HCT116 (cell line): ENCODE results near the gene EPHA6. TPM values are rescaled to one million over a fixed set of nuclear protein-coding genes. Genes with fewer than 3 reads are reported as not detected.

Source experiments
- ATAC-seq: fragments of 200-7000 bp; cut with Tn5 transposase; 2 replicates; pipeline ENCODE4 v1.9.1; 2020; ENCODE audit warnings: mild to moderate bottlenecking, moderate library complexity
- BruUV-seq: library from RNA; stranded (reverse); fragments of 400-500 nt; replicated peaks from 2 replicates; lab custom pipeline; 2021; lab: Mats Ljungman, UMichigan
- CTCF ChIA-PET: fragments of 300-600 bp; sonication (Branson Sonifier 250); formaldehyde crosslinking; loops from one replicate; lab custom pipeline; 2021; ENCODE audit warnings: antibody characterized with exemption; lab: Charles Lee
- POLR2A ChIA-PET: fragments of 300-600, 350-600 bp; sonication (Branson Sonifier 250); formaldehyde crosslinking; loops from one replicate; lab custom pipeline; 2021; ENCODE audit warnings: antibody characterized with exemption; lab: Charles Lee
- RAD21 ChIA-PET, 2 experiments: fragments of 300-600 bp; sonication (Branson Sonifier 250); formaldehyde crosslinking; loops; one replicate each; lab custom pipeline; 2023; ENCODE audit warnings: low total read pairs in 2 of 2; ENCODE audit not compliant: uncharacterized antibody in 2 of 2, unreplicated experiment in 2 of 2, low non-redundant PET in 1 of 2; lab: Charles Lee
- DNase-seq: peaks from one replicate; pipeline ENCODE4 v3.0.0-alpha.2; 2010; ENCODE audit warnings: low read depth, low spot score
- H2AFZ ChIP-seq: fragments of 200-600 bp; shearing (Covaris generic), sonication (generic); 2 replicates; pipeline ENCODE4 v1.6.1; 2017; ENCODE audit warnings: low read depth, mixed run types, mixed read lengths, antibody characterized with exemption, low read length; ENCODE audit not compliant: poor library complexity, severe bottlenecking
- H3K27ac ChIP-seq: 2 replicates; pipeline ENCODE4 v1.5.1; 2012; ENCODE audit warnings: low read depth, low read length
- H3K27me3 ChIP-seq: fragments of 200-600 bp; sonication (generic); 2 replicates; pipeline ENCODE4 v1.6.1; 2016; ENCODE audit warnings: mixed run types, low read length, mixed read lengths; ENCODE audit not compliant: insufficient read depth
- H3K36me3 ChIP-seq, 2 experiments: fragments of 200-500 bp in 1 of 2; fragments of 200-600 bp in 1 of 2; sonication (Bioruptor generic) in 1 of 2; sonication (generic) in 1 of 2; 2 replicates each; pipeline versions ENCODE4 v1.5.1 to v1.6.1; 2014 to 2016; ENCODE audit warnings: low read length in 2 of 2, inconsistent platforms in 1 of 2, mixed read lengths in 1 of 2, mixed run types in 1 of 2; ENCODE audit not compliant: insufficient read depth in 2 of 2, control insufficient read depth in 1 of 2
- H3K4me1 ChIP-seq, 2 experiments: fragments of 200-600 bp in 1 of 2; sonication (generic) in 1 of 2; 2 replicates each; pipeline versions ENCODE4 v1.5.1 to v1.6.1; 2012 to 2017; ENCODE audit warnings: low read length in 2 of 2, inconsistent platforms in 1 of 2, mild to moderate bottlenecking in 1 of 2, mixed read lengths in 1 of 2, mixed run types in 1 of 2, moderate library complexity in 1 of 2; ENCODE audit not compliant: insufficient read depth in 2 of 2, control insufficient read depth in 1 of 2
- H3K4me2 ChIP-seq: fragments of 200-600 bp; sonication (generic); 2 replicates; pipeline ENCODE4 v1.6.1; 2017; ENCODE audit warnings: mixed run types, low read length, mixed read lengths
- H3K4me3 ChIP-seq, 2 experiments: fragments of 200-600 bp in 1 of 2; sonication (generic) in 1 of 2; replicated peaks in 1 of 2; 2 replicates each; pipeline ENCODE4 v1.5.1; 2011 to 2016; ENCODE audit warnings: low read length in 2 of 2, control low read depth in 1 of 2, low read depth in 1 of 2, mild to moderate bottlenecking in 1 of 2, mixed read lengths in 1 of 2, mixed run types in 1 of 2
- H3K79me2 ChIP-seq: fragments of 200-600 bp; sonication (generic); 2 replicates; pipeline ENCODE4 v1.6.1; 2017; ENCODE audit warnings: mild to moderate bottlenecking, mixed run types, low read length, moderate library complexity, mixed read lengths; ENCODE audit not compliant: insufficient read depth
- H3K9ac ChIP-seq: fragments of 200-600 bp; sonication (generic); 2 replicates; pipeline ENCODE4 v1.6.1; 2016; ENCODE audit warnings: low read length, mixed read lengths
- H3K9me2 ChIP-seq: fragments of 200-600 bp; sonication (generic), shearing (Covaris generic); 2 replicates; pipeline ENCODE4 v1.6.1; 2017; ENCODE audit warnings: mixed run types, mild to moderate bottlenecking, moderate library complexity; ENCODE audit not compliant: insufficient read depth
- H3K9me3 ChIP-seq, 2 experiments: fragments of 200-500 bp in 1 of 2; fragments of 200-600 bp in 1 of 2; sonication (Bioruptor generic) in 1 of 2; sonication (generic) in 1 of 2; 2 replicates each; pipeline ENCODE4 v1.6.1; 2014 to 2017; ENCODE audit warnings: low read length in 2 of 2, mixed read lengths in 2 of 2, inconsistent platforms in 1 of 2, low read depth in 1 of 2, mild to moderate bottlenecking in 1 of 2, mixed run types in 1 of 2, moderate library complexity in 1 of 2; ENCODE audit not compliant: control insufficient read depth in 1 of 2, insufficient read depth in 1 of 2
- H4K20me1 ChIP-seq: fragments of 200-600 bp; sonication (generic), shearing (Covaris generic); 2 replicates; pipeline ENCODE4 v1.6.1; 2017; ENCODE audit warnings: mixed run types, mild to moderate bottlenecking, moderate library complexity; ENCODE audit not compliant: insufficient read depth
- CBX3 ChIP-seq: IDR thresholded peaks from 2 replicates; pipeline ENCODE4 v1.6.1; 2012; ENCODE audit warnings: low read depth
- CEBPB ChIP-seq: IDR thresholded peaks from 2 replicates; pipeline ENCODE4 v1.6.1; 2012; ENCODE audit warnings: low read depth
- EGR1 ChIP-seq: IDR thresholded peaks from 2 replicates; pipeline ENCODE4 v1.6.1; 2012; ENCODE audit warnings: low read depth
- EZH2 ChIP-seq: fragments of 200-600 bp; sonication (generic); IDR thresholded peaks from 2 replicates; pipeline ENCODE4 v1.6.1; 2017; ENCODE audit warnings: antibody characterized with exemption, mixed run types
- POLR2A ChIP-seq: IDR thresholded peaks from 2 replicates; pipeline ENCODE4 v1.7.0; 2011; ENCODE audit warnings: borderline replicate concordance; ENCODE audit not compliant: insufficient read depth, insufficient read length; ENCODE audit errors: extremely low read depth
- RAD21 ChIP-seq: IDR thresholded peaks from 2 replicates; pipeline ENCODE4 v1.6.1; 2012; ENCODE audit warnings: low read depth, mild to moderate bottlenecking
- SIN3A ChIP-seq: IDR thresholded peaks from 2 replicates; pipeline ENCODE4 v1.6.1; 2012; ENCODE audit warnings: low read depth
- SP1 ChIP-seq: IDR thresholded peaks from 2 replicates; pipeline ENCODE4 v1.6.1; 2012; ENCODE audit warnings: low read depth
- SRF ChIP-seq: IDR thresholded peaks from 2 replicates; pipeline ENCODE4 v1.6.1; 2012; ENCODE audit warnings: low read depth
- ZFX ChIP-seq: fragments of 450-650 bp; IDR thresholded peaks from 2 replicates; pipeline ENCODE4 v1.6.1; 2017
- ZNF274 ChIP-seq: fragments of 200-500 bp; sonication (Bioruptor generic); IDR thresholded peaks from 2 replicates; pipeline ENCODE4 v1.6.1; 2014; ENCODE audit warnings: mild to moderate bottlenecking, low read depth, low read length, inconsistent platforms
- intact Hi-C: fragments of 100-400 bp; cut with micrococcal nuclease; formaldehyde crosslinking; loops from 2 replicates; pipeline ENCODE4 v1.10.0; 2022
- total RNA-seq: library from RNA; stranded (reverse); gene quantifications from one replicate; pipeline ENCODE4 v1.2.1, GENCODE V29; 2021; ENCODE audit not compliant: unreplicated experiment
- TF ChIP-seq, protein P1 (sequence below): IDR thresholded peaks from 2 replicates; pipeline ENCODE4 v1.6.1; 2011; ENCODE audit warnings: mild to moderate bottlenecking, low read length, moderate library complexity; ENCODE audit not compliant: insufficient replicate concordance; ENCODE audit errors: extremely low read depth
- TF ChIP-seq, protein P2 (sequence below): IDR thresholded peaks from 2 replicates; pipeline ENCODE4 v1.6.1; 2012
- TF ChIP-seq, protein P3 (sequence below): IDR thresholded peaks from 2 replicates; pipeline ENCODE4 v1.6.1; 2012; ENCODE audit warnings: low read depth

The EPHA6 gene
- total RNA-seq, 1 experiment from 2014 or later: not detected

DNA sequence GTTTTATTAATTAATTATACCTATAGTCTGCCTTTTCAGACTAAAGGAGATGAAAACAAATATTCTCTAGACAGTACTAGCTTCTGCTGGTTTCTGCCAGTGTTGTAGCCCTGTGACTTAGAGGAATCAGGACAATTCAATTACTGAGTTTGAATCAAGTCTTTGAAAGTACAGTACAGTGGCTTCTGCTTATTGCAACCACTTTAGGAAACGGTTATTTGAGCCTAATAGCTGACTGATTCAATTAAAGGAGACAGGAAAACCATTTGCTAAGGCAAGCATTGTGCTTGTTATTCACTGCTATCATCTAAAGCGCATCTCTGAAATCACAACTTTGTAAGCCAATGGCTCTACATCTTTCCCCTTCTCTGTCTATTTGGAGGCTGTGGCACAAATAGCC, 860.1 kb downstream of the EPHA6 start (continued):
- TF ChIP-seq, protein P1, sequence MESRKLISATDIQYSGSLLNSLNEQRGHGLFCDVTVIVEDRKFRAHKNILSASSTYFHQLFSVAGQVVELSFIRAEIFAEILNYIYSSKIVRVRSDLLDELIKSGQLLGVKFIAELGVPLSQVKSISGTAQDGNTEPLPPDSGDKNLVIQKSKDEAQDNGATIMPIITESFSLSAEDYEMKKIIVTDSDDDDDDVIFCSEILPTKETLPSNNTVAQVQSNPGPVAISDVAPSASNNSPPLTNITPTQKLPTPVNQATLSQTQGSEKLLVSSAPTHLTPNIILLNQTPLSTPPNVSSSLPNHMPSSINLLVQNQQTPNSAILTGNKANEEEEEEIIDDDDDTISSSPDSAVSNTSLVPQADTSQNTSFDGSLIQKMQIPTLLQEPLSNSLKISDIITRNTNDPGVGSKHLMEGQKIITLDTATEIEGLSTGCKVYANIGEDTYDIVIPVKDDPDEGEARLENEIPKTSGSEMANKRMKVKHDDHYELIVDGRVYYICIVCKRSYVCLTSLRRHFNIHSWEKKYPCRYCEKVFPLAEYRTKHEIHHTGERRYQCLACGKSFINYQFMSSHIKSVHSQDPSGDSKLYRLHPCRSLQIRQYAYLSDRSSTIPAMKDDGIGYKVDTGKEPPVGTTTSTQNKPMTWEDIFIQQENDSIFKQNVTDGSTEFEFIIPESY: no peak
- TF ChIP-seq EZH2: no peak
- TF ChIP-seq RAD21: no peak
- TF ChIP-seq, protein P2, sequence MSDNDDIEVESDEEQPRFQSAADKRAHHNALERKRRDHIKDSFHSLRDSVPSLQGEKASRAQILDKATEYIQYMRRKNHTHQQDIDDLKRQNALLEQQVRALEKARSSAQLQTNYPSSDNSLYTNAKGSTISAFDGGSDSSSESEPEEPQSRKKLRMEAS: no peak
- TF ChIP-seq ZFX: no peak

DNA sequence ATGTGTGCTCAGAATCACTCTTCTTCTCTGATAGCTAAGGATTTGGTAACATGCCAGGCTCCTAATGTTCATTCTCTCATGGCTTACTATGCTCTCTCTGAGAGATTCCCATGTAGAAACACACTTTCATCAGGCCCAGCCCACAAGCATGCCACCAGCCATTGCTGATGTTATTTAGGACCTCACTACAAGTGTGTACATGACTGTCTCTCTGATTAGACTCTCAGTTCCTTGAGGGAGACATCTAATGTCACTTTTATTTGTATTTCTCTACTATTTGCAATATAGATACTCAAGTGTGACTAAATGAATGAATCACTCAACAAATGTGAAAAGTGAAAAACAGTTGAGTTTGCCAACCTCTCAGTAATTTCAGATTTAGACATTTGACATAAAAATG, 865.8 kb downstream of the EPHA6 start:
- H3K27ac ChIP-seq: no peak overlapping the region
- DNase-seq (no peak), ATAC-seq (no peak)
- no TSS peak for BruUV-seq
- no peak overlapping the region for H3K9ac ChIP-seq
- H3K4me1 ChIP-seq: no peaks in the 10 kb centered on the region
- TF ChIP-seq POLR2A (no peak), CEBPB (no peak)
- no peaks in the 10 kb centered on the region for H4K20me1 ChIP-seq
- RAD21 ChIA-PET: no interaction called here
- no peaks in the 10 kb centered on the region for H3K9me2 ChIP-seq
- POLR2A ChIA-PET: no interaction called here
- no peaks in the 10 kb centered on the region for H3K36me3 ChIP-seq
- no peak overlapping the region for H2AFZ ChIP-seq
- intact Hi-C loops: no loop called here
- CTCF ChIA-PET: no interaction called here
- H3K9me3 ChIP-seq: no peaks in the 10 kb centered on the region
- H3K27me3 ChIP-seq: no peaks in the 10 kb centered on the region
- H3K4me3 ChIP-seq: no peak overlapping the region
- no peaks in the 10 kb centered on the region for H3K79me2 ChIP-seq
- H3K4me2 ChIP-seq: no peak overlapping the region

DNA sequence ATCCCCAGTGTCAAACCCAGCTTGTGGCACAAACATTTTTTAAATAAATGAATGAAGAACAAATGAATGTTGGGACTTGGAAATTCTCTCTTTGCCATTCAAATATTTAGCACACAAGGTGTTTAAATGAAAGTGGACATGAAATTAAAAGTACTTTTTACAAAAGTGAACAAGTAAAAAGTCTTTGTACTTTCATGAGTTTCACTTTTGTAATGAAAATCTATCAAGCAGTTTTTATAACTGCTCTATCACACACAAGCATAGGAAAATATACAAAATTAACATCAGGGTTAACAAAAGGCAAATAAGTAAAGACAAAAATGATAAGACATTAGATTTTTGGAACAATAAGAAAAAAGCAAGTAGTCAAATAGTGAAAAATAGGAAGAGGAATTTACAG, 866.3 kb downstream of the EPHA6 start:
- ChIA-PET RAD21 (no interaction called here), CTCF (no interaction called here), POLR2A (no interaction called here)
- H3K4me2 ChIP-seq: no peak overlapping the region
- no peak for TF ChIP-seq CEBPB
- TF ChIP-seq SP1: no peak
- TF ChIP-seq SIN3A: no peak
- TF ChIP-seq, protein P3, sequence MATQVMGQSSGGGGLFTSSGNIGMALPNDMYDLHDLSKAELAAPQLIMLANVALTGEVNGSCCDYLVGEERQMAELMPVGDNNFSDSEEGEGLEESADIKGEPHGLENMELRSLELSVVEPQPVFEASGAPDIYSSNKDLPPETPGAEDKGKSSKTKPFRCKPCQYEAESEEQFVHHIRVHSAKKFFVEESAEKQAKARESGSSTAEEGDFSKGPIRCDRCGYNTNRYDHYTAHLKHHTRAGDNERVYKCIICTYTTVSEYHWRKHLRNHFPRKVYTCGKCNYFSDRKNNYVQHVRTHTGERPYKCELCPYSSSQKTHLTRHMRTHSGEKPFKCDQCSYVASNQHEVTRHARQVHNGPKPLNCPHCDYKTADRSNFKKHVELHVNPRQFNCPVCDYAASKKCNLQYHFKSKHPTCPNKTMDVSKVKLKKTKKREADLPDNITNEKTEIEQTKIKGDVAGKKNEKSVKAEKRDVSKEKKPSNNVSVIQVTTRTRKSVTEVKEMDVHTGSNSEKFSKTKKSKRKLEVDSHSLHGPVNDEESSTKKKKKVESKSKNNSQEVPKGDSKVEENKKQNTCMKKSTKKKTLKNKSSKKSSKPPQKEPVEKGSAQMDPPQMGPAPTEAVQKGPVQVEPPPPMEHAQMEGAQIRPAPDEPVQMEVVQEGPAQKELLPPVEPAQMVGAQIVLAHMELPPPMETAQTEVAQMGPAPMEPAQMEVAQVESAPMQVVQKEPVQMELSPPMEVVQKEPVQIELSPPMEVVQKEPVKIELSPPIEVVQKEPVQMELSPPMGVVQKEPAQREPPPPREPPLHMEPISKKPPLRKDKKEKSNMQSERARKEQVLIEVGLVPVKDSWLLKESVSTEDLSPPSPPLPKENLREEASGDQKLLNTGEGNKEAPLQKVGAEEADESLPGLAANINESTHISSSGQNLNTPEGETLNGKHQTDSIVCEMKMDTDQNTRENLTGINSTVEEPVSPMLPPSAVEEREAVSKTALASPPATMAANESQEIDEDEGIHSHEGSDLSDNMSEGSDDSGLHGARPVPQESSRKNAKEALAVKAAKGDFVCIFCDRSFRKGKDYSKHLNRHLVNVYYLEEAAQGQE: no peak
- no peak for TF ChIP-seq EGR1
- TF ChIP-seq ZNF274: no peak
- no peak for TF ChIP-seq RAD21
- no peak for TF ChIP-seq SRF
- TF ChIP-seq CBX3: no peak
- no peak overlapping the region for H3K27ac ChIP-seq
- H3K79me2 ChIP-seq: no peaks in the 10 kb centered on the region
- no peak overlapping the region for H3K4me3 ChIP-seq
- intact Hi-C loops: no loop called here
- H3K9me3 ChIP-seq: no peaks in the 10 kb centered on the region
- no peak for DNase-seq
- no peak overlapping the region for H3K9ac ChIP-seq
- no peaks in the 10 kb centered on the region for H3K9me2 ChIP-seq
- H3K36me3 ChIP-seq: no peaks in the 10 kb centered on the region
- no peaks in the 10 kb centered on the region for H3K27me3 ChIP-seq
- no TSS peak for BruUV-seq
- no peaks in the 10 kb centered on the region for H4K20me1 ChIP-seq
- no peak for ATAC-seq
- H2AFZ ChIP-seq: no peak overlapping the region
- no peaks in the 10 kb centered on the region for H3K4me1 ChIP-seq
